ENCODE data around the gene HYAL2. TPM values are rescaled to one million over a fixed set of nuclear protein-coding genes. Genes with fewer than 3 reads are reported as not detected.

Gene HYAL2
- total and polyA plus RNA-seq, 9 of the 15 experiments (the other 6 are each of a cell fraction or from before 2014, with no cell fraction given) = 0.36 to 22.7 (median 11.4) TPM; not detected in 1

GRCh38 chr3:50298836-50299637 is 23.5 kb downstream of the HYAL2 start, which contains the start of the genes HYAL3 and NAA80 (continued):
- TF ChIP-seq CEBPZ (IDR thresholded peaks at IDR 0.05; ENCODE audit: borderline replicate concordance, low read depth, low read length) (no peak), XRCC5 (IDR thresholded peaks at IDR 0.05; ENCODE audit: low read depth, low read length) (peak; percentile 89), PRDM10 (IDR thresholded peaks at IDR 0.05; ENCODE audit: partially characterized antibody) (peak; percentile 23), TBL1XR1 (IDR thresholded peaks at IDR 0.05; ENCODE audit: low read length in 2 of 2) (no peak), MNT (conservative IDR thresholded peaks at IDR 0.05) (peak; percentile 79 to 86), ZBTB49 (CRISPR knock-in tag; IDR thresholded peaks at IDR 0.05; ENCODE audit: borderline replicate concordance) (0 out of 2 replicates have a peak, but pooled peaks have one; percentile 26), MAFG (tag; conservative IDR thresholded peaks at IDR 0.05) (no peak), SMARCA5 (IDR thresholded peaks at IDR 0.05) (0 out of 2 replicates have a peak, but pooled peaks have one; percentile 48), C11orf30 (IDR thresholded peaks at IDR 0.05; ENCODE audit: low read depth) (peak; percentile 52), SMAD4 (CRISPR knock-in tag; conservative IDR thresholded peaks at IDR 0.05) (peak; percentile 80; the same call in 1 of the 2 replicates), RBBP5 (IDR thresholded peaks at IDR 0.05; ENCODE audit: borderline replicate concordance, insufficient read depth, low read length, poor library complexity, severe bottlenecking) (no peak), HNRNPL (IDR thresholded peaks at IDR 0.05; ENCODE audit: low read depth, low read length) (no peak)
